ENCODE measurements around the gene GRK1. TPM values are rescaled to one million over a fixed set of nuclear protein-coding genes. Genes with fewer than 3 reads are reported as not detected.

The GRK1 gene
- total and polyA plus RNA-seq, 8 donors: 0.02 to 0.04 TPM; not detected in 6

- DNase-seq (no peak), ATAC-seq (no peak), FAIRE-seq (no peak)
- H3K27ac ChIP-seq: no peak overlapping the region
- H3K4me1 ChIP-seq: peaks cover 0 to 8% (median 4%) of the 10 kb centered on the region in 3 donors
- no peaks in the 10 kb centered on the region for H3K36me3 ChIP-seq
- no peak overlapping the region for H3K4me3 ChIP-seq
- H3K9me3 ChIP-seq: no peaks in the 10 kb centered on the region
- no peaks in the 10 kb centered on the region for H3K27me3 ChIP-seq
- intact Hi-C loops (cut with DNase I): no loop called here
- no peak for TF ChIP-seq CTCF (IDR thresholded peaks at IDR 0.05)
- WGBS, 2 donors: 97 to 100% methylated on average over 1 of the region's 1 CpG
Measured at GRCh38 chr13:113644800-113645199, 22.2 kb upstream of the GRK1 start.

GRCh38 chr13:113645329-113645728 is 21.7 kb upstream of the GRK1 start:
- Histone ChIP-seq H3K36me3 (no peaks in the 10 kb centered on the region), H3K27ac (no peak overlapping the region), H3K4me1 (peaks cover 0 to 8% (median 4%) of the 10 kb centered on the region in 3 donors), H3K4me3 (no peak overlapping the region), H3K27me3 (no peaks in the 10 kb centered on the region), H3K9me3 (no peaks in the 10 kb centered on the region)
- no peak for FAIRE-seq
- TF ChIP-seq CTCF (IDR thresholded peaks at IDR 0.05): no peak
- intact Hi-C loops (cut with DNase I): no loop called here
- 97% methylated on average over 9 of the region's 9 CpGs for WGBS, 2 donors
- DNase-seq: peak in 1 of 6 donors; percentile 2
- ATAC-seq: no peak

GRCh38 chr13:113646376-113646775 is 20.6 kb upstream of the GRK1 start:
- no peak for TF ChIP-seq CTCF (IDR thresholded peaks at IDR 0.05)
- Histone ChIP-seq H3K4me1 (peaks cover 0 to 8% (median 4%) of the 10 kb centered on the region in 3 donors), H3K9me3 (no peaks in the 10 kb centered on the region), H3K27ac (no peak overlapping the region), H3K36me3 (no peaks in the 10 kb centered on the region), H3K27me3 (no peaks in the 10 kb centered on the region), H3K4me3 (no peak overlapping the region)
- no peak for ATAC-seq
- 65 to 69% methylated on average over 11 of the region's 11 CpGs for WGBS, 2 donors
- peak in 1 of 6 donors; percentile 20 for DNase-seq
- no peak for FAIRE-seq
- intact Hi-C loops (cut with DNase I): no loop called here

GRCh38 chr13:113646921-113647340 is 20.1 kb upstream of the GRK1 start:
- Histone ChIP-seq H3K4me1 (peaks cover 0 to 8% (median 4%) of the 10 kb centered on the region in 3 donors), H3K36me3 (no peaks in the 10 kb centered on the region), H3K27ac (peak overlapping the region in 3 of 4 donors; percentile 19 to 81 (median 69)), H3K4me3 (no peak overlapping the region), H3K9me3 (no peaks in the 10 kb centered on the region), H3K27me3 (no peaks in the 10 kb centered on the region)
- 47 to 48% methylated on average over 10 of the region's 10 CpGs for WGBS, 2 donors
- no peak for TF ChIP-seq CTCF (IDR thresholded peaks at IDR 0.05)
- DNase-seq (peak in 3 of 6 donors; percentile 21 to 69 (median 55)), FAIRE-seq (no peak), ATAC-seq (peak; percentile 3 to 33 (median 9))
- intact Hi-C loops (cut with DNase I): no loop called here

- TF ChIP-seq CTCF (IDR thresholded peaks at IDR 0.05): no peak
- Histone ChIP-seq H3K27ac (peak overlapping the region; percentile 56 to 81 (median 66)), H3K9me3 (no peaks in the 10 kb centered on the region), H3K4me3 (peak overlapping the region in 2 of 4 donors; percentile 23 to 35), H3K36me3 (no peaks in the 10 kb centered on the region), H3K27me3 (no peaks in the 10 kb centered on the region), H3K4me1 (peaks cover 0 to 8% (median 4%) of the 10 kb centered on the region in 3 donors)
- peak; percentile 85 for FAIRE-seq
- DNase-seq: peak; percentile 94 to 99 (median 98)
- intact Hi-C loops (cut with DNase I): no loop called here
- WGBS, 2 donors: 28 to 39% methylated on average over 42 of the region's 42 CpGs
- peak; percentile 91 to 97 (median 96) for ATAC-seq
Measured at GRCh38 chr13:113647351-113648215, 19.4 kb upstream of the GRK1 start.

Data from pancreas (tissue), 10 donors.